OCI-LY7 (cell line): ENCODE measurements around the gene ALDH1L1. TPM values are rescaled to one million over a fixed set of nuclear protein-coding genes. Genes with fewer than 3 reads are reported as not detected.

Experiments
- BruUV-seq: library from RNA; stranded (reverse); fragments of 400-500 nt; replicated peaks from 2 replicates; lab custom pipeline; 2021; lab: Mats Ljungman, UMichigan
- CTCF ChIA-PET: fragments of 300-600 bp; sonication (Branson Sonifier 250); formaldehyde crosslinking; loops from one replicate; lab custom pipeline; 2022; ENCODE audit warnings: antibody characterized with exemption; ENCODE audit not compliant: unreplicated experiment; lab: Charles Lee
- POLR2A ChIA-PET: fragments of 300-600 bp; sonication (Branson Sonifier 250); formaldehyde crosslinking; loops from one replicate; lab custom pipeline; 2022; ENCODE audit warnings: antibody characterized with exemption; lab: Charles Lee
- DNase-seq: peaks from one replicate; pipeline ENCODE4 v3.0.0-alpha.2; 2015; ENCODE audit warnings: low spot score
- H2AFZ ChIP-seq: fragments of 200-600 bp; sonication (generic), shearing (Covaris generic); 2 replicates; pipeline ENCODE4 v1.6.1; 2014; ENCODE audit warnings: mild to moderate bottlenecking, antibody characterized with exemption, low read length, moderate library complexity
- H3K27ac ChIP-seq: fragments of 200-600 bp; sonication (generic); 2 replicates; pipeline ENCODE4 v1.5.1; 2014; ENCODE audit warnings: mixed run types, low read depth, mild to moderate bottlenecking, moderate library complexity, low read length, inconsistent platforms; ENCODE audit not compliant: poor library complexity, severe bottlenecking
- H3K36me3 ChIP-seq: fragments of 200-600 bp; sonication (generic); 2 replicates; pipeline ENCODE4 v1.6.1; 2014; ENCODE audit warnings: mild to moderate bottlenecking, antibody characterized with exemption, low read length, moderate library complexity, mixed read lengths; ENCODE audit not compliant: insufficient read depth
- H3K4me1 ChIP-seq: fragments of 200-600 bp; sonication (generic); 2 replicates; pipeline ENCODE4 v1.5.1; 2014; ENCODE audit warnings: mild to moderate bottlenecking, low read length; ENCODE audit not compliant: insufficient read depth, poor library complexity, severe bottlenecking
- H3K4me2 ChIP-seq: fragments of 200-600 bp; sonication (generic); 2 replicates; pipeline ENCODE4 v1.6.1; 2014; ENCODE audit warnings: mild to moderate bottlenecking, low read length
- H3K4me3 ChIP-seq: fragments of 200-600 bp; sonication (generic); 2 replicates; pipeline ENCODE4 v1.5.1; 2014; ENCODE audit warnings: mild to moderate bottlenecking, low read depth, low read length; ENCODE audit not compliant: poor library complexity, severe bottlenecking
- H3K79me2 ChIP-seq: fragments of 200-600 bp; sonication (generic); 2 replicates; pipeline ENCODE4 v1.6.1; 2016; ENCODE audit warnings: low read depth, mild to moderate bottlenecking, low read length, moderate library complexity, mixed read lengths; ENCODE audit not compliant: insufficient read depth
- H3K9me2 ChIP-seq: fragments of 200-600 bp; sonication (generic); 2 replicates; pipeline ENCODE4 v1.6.1; 2016; ENCODE audit warnings: mild to moderate bottlenecking, low read length, mixed read lengths; ENCODE audit not compliant: insufficient read depth
- H3K9me3 ChIP-seq: fragments of 200-600 bp; sonication (generic); 2 replicates; pipeline ENCODE4 v1.6.1; 2014; ENCODE audit warnings: mild to moderate bottlenecking, mixed run types, low read length, mixed read lengths
- H4K20me1 ChIP-seq: fragments of 200-600 bp; sonication (generic); 2 replicates; pipeline ENCODE4 v1.6.1; 2014; ENCODE audit warnings: mild to moderate bottlenecking, antibody characterized with exemption, low read length, moderate library complexity, mixed read lengths; ENCODE audit not compliant: insufficient read depth
- CTCF ChIP-seq: fragments of 200-600 bp; sonication (generic); conservative IDR thresholded peaks from 2 replicates; pipeline ENCODE4 v1.5.1; 2014; ENCODE audit warnings: mild to moderate bottlenecking, antibody characterized with exemption, low read length, moderate library complexity, mixed read lengths
- EZH2phosphoT487 ChIP-seq: fragments of 200-600 bp; sonication (generic); IDR thresholded peaks from 2 replicates; pipeline ENCODE4 v1.6.1; 2018; ENCODE audit warnings: low read depth, borderline replicate concordance, mild to moderate bottlenecking, mixed run types, antibody characterized with exemption, low read length, moderate library complexity, mixed read lengths
- intact Hi-C: fragments of 100-400 bp; cut with micrococcal nuclease; formaldehyde crosslinking; loops from one replicate; pipeline ENCODE4 v1.10.0; 2022; ENCODE audit not compliant: unreplicated experiment
- total RNA-seq, 2 experiments: library from RNA; depleted of rRNA in 1 of 2; stranded (reverse); fragments of >200 nt in 1 of 2; shearing (Covaris generic) in 1 of 2; gene quantifications; 2 replicates each; pipeline ENCODE4 v1.2.3, GENCODE V29; 2014 to 2022

The ALDH1L1 gene
- total RNA-seq, 2 experiments from 2014 or later, result not detected

GRCh38 chr3:126201168-126201567 is 20.8 kb upstream of the ALDH1L1 start:
- DNase-seq, result no peak
- intact Hi-C loops, result no loop called here
- BruUV-seq, result no TSS peak
- no peak overlapping the region for H2AFZ ChIP-seq
- no peaks in the 10 kb centered on the region for H3K36me3 ChIP-seq
- H3K4me3 ChIP-seq, result no peak overlapping the region
- H4K20me1 ChIP-seq, result no peaks in the 10 kb centered on the region
- CTCF ChIA-PET, result no interaction called here
- no peak overlapping the region for H3K4me2 ChIP-seq
- H3K79me2 ChIP-seq, result no peaks in the 10 kb centered on the region
- no peak overlapping the region for H3K27ac ChIP-seq
- H3K4me1 ChIP-seq, result no peaks in the 10 kb centered on the region
- no peaks in the 10 kb centered on the region for H3K9me3 ChIP-seq
- POLR2A ChIA-PET, result no interaction called here
- TF ChIP-seq EZH2phosphoT487 (no peak), CTCF (no peak)
- no peaks in the 10 kb centered on the region for H3K9me2 ChIP-seq

GRCh38 chr3:126200534-126200933 is 20.1 kb upstream of the ALDH1L1 start:
- H2AFZ ChIP-seq, result no peak overlapping the region
- CTCF ChIA-PET, result no interaction called here
- DNase-seq, result no peak
- TF ChIP-seq EZH2phosphoT487 (no peak), CTCF (no peak)
- no peak overlapping the region for H3K4me2 ChIP-seq
- intact Hi-C loops, result no loop called here
- no peaks in the 10 kb centered on the region for H3K9me3 ChIP-seq
- H4K20me1 ChIP-seq, result no peaks in the 10 kb centered on the region
- H3K27ac ChIP-seq, result no peak overlapping the region
- no peaks in the 10 kb centered on the region for H3K9me2 ChIP-seq
- no peaks in the 10 kb centered on the region for H3K36me3 ChIP-seq
- H3K4me1 ChIP-seq, result no peaks in the 10 kb centered on the region
- BruUV-seq, result no TSS peak
- POLR2A ChIA-PET, result no interaction called here
- H3K4me3 ChIP-seq, result no peak overlapping the region
- no peaks in the 10 kb centered on the region for H3K79me2 ChIP-seq

GRCh38 chr3:126199256-126199655 is 18.9 kb upstream of the ALDH1L1 start:
- Histone ChIP-seq H3K4me1 (no peaks in the 10 kb centered on the region), H3K27ac (no peak overlapping the region), H3K36me3 (no peaks in the 10 kb centered on the region), H3K9me3 (peaks cover 9% of the 10 kb centered on the region), H3K9me2 (no peaks in the 10 kb centered on the region), H3K4me2 (no peak overlapping the region), H4K20me1 (no peaks in the 10 kb centered on the region), H3K79me2 (no peaks in the 10 kb centered on the region), H3K4me3 (no peak overlapping the region), H2AFZ (no peak overlapping the region)
- CTCF ChIA-PET, result no interaction called here
- no peak for TF ChIP-seq CTCF
- TF ChIP-seq EZH2phosphoT487, result no peak
- intact Hi-C loops, result no loop called here
- no TSS peak for BruUV-seq
- DNase-seq, result no peak
- POLR2A ChIA-PET, result interaction anchor here (1.9 kb wide), 1 partner anchor 10 kb away, joined by 4 read pairs; no protein-coding TSS in a partner anchor
